Measurements from ENCODE around the gene KRT10.

DNA sequence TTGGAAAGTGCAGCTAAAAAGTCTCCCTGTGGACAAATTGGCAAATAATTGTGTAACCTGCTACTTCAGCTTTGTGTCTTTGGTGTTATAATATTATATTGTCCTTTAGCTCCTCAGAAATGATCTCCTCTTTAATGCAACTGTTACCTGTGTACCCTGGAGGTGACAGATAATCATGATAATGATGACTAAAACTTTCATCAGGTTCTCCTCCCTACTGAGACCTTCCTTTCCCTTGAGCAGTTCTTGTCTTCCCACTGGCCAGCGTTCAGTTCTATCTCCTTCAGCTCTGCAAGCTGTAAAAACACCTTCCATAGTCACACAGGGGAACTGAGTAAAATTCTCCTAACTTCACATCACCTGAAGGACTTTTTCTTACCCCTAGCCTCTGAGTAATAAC lies 29.9 kb upstream of the KRT10 start:
- TF ChIP-seq, protein P1, sequence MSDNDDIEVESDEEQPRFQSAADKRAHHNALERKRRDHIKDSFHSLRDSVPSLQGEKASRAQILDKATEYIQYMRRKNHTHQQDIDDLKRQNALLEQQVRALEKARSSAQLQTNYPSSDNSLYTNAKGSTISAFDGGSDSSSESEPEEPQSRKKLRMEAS (IDR thresholded peaks at IDR 0.05) = no peak
- TF ChIP-seq, protein P2, sequence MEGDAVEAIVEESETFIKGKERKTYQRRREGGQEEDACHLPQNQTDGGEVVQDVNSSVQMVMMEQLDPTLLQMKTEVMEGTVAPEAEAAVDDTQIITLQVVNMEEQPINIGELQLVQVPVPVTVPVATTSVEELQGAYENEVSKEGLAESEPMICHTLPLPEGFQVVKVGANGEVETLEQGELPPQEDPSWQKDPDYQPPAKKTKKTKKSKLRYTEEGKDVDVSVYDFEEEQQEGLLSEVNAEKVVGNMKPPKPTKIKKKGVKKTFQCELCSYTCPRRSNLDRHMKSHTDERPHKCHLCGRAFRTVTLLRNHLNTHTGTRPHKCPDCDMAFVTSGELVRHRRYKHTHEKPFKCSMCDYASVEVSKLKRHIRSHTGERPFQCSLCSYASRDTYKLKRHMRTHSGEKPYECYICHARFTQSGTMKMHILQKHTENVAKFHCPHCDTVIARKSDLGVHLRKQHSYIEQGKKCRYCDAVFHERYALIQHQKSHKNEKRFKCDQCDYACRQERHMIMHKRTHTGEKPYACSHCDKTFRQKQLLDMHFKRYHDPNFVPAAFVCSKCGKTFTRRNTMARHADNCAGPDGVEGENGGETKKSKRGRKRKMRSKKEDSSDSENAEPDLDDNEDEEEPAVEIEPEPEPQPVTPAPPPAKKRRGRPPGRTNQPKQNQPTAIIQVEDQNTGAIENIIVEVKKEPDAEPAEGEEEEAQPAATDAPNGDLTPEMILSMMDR (IDR thresholded peaks at IDR 0.05; ENCODE audit: low read depth, low read length, missing input control) = no peak
- TF ChIP-seq YY1 (IDR thresholded peaks at IDR 0.05) = no peak
